ENCODE results near the gene CAPN8.

Gene CAPN8

DNA sequence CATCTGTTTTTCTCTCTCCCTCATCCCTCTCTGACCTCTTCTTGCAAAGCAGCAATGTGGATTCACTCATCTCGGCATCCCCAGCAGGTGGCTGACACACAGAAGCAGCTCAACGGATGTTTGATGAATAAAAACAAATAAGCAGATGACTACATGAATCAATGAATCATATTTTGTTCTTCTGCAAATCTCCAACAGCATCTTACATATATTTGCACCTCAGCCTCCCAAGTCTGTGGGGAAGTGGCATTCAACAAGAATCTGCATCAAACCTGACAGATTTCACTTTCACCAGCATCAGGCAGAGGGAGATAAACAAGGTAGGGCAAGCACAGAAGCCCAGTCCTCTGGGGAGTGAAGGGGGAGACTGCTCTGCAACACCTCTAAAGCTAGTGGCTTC, 34.0 kb downstream of the CAPN8 start:
- Histone ChIP-seq H3K27ac (ENCODE audit: low read depth, low read length) (no peak overlapping the region), H3K9ac (ENCODE audit: low read depth, low read length) (no peak overlapping the region), H3K4me3 (ENCODE audit: low read depth, low read length) (no peak overlapping the region), H3K9me3 (ENCODE audit: control insufficient read depth, insufficient read depth, low read length) (no peaks in the 10 kb centered on the region), H3K27me3 (ENCODE audit: control insufficient read depth, insufficient read depth, low read length) (no peaks in the 10 kb centered on the region), H3K36me3 (ENCODE audit: control insufficient read depth, insufficient read depth, low read length) (no peaks in the 10 kb centered on the region), H3K4me1 (ENCODE audit: control insufficient read depth, insufficient read depth, low read length) (no peaks in the 10 kb centered on the region)

DNA sequence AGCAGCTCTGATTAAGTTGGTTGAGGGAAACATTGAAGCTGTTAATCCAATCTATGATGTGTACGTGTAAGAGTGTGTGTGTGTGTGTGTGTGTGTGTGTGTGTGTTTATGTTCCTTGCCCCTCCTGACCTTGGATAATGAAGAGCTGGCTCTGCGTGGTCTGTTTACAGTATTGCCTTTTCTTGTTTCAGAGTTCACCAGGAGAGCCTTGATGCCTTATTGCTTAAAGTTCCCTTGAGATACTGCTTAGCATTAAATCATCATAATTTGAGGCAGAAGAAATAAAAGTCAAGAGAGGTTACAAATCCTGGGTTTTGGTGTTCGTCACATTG, 36.4 kb downstream of the CAPN8 start:
- Histone ChIP-seq H3K4me1 (ENCODE audit: control insufficient read depth, insufficient read depth, low read length) (no peaks in the 10 kb centered on the region), H3K9me3 (ENCODE audit: control insufficient read depth, insufficient read depth, low read length) (no peaks in the 10 kb centered on the region), H3K4me3 (ENCODE audit: low read depth, low read length) (no peak overlapping the region), H3K27ac (ENCODE audit: low read depth, low read length) (no peak overlapping the region), H3K36me3 (ENCODE audit: control insufficient read depth, insufficient read depth, low read length) (no peaks in the 10 kb centered on the region), H3K27me3 (ENCODE audit: control insufficient read depth, insufficient read depth, low read length) (no peaks in the 10 kb centered on the region), H3K9ac (ENCODE audit: low read depth, low read length) (no peak overlapping the region)

DNA sequence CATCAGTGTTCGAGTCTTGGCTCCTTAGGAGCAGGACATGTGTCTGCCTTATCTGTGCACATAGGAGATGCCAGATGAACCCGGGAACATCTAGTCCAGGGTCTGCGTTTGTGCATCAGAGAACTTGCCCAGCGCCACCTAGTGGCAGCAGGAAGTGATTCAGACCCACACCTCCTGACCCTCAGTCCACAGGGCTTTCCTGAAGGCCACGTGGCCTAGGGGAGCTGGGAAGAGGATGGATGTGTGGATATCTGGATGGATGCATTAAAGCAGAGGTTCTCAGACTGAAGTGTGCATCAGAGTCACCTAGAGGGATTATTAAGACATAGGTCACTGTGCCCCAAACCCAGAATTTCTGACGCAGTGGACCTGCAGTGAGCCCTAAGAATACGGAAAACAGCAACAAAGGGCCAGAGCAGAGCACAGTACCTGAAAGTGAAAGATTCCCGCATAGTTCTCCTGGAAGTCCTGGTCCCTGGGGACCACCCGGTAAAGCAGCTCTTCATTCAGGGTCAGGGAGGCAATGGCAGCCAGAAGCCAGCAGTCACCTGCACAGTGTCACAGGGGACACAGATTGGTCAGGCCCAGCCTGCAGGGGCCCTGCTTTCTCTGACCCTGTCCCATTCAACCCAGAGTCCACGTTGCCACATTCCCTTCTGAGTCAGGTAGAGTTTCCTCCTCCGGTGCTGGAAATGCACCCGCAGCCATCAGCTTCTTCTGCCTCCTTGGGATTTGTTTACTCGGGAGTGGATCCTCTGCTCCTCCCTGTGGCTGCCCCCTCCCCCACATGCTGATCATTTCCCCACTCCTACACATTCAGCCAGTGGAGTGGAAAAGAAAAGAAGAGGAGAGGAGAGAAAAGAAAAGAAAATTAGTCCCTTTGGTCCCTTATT, 37.0 kb downstream of the CAPN8 start:
- H3K36me3 ChIP-seq (ENCODE audit: control insufficient read depth, insufficient read depth, low read length), result no peaks in the 10 kb centered on the region
- H3K4me1 ChIP-seq (ENCODE audit: control insufficient read depth, insufficient read depth, low read length), result no peaks in the 10 kb centered on the region
- H3K4me3 ChIP-seq (ENCODE audit: low read depth, low read length), result no peak overlapping the region
- H3K27ac ChIP-seq (ENCODE audit: low read depth, low read length), result no peak overlapping the region
- H3K9ac ChIP-seq (ENCODE audit: low read depth, low read length), result no peak overlapping the region
- no peaks in the 10 kb centered on the region for H3K9me3 ChIP-seq (ENCODE audit: control insufficient read depth, insufficient read depth, low read length)
- H3K27me3 ChIP-seq (ENCODE audit: control insufficient read depth, insufficient read depth, low read length), result no peaks in the 10 kb centered on the region

DNA sequence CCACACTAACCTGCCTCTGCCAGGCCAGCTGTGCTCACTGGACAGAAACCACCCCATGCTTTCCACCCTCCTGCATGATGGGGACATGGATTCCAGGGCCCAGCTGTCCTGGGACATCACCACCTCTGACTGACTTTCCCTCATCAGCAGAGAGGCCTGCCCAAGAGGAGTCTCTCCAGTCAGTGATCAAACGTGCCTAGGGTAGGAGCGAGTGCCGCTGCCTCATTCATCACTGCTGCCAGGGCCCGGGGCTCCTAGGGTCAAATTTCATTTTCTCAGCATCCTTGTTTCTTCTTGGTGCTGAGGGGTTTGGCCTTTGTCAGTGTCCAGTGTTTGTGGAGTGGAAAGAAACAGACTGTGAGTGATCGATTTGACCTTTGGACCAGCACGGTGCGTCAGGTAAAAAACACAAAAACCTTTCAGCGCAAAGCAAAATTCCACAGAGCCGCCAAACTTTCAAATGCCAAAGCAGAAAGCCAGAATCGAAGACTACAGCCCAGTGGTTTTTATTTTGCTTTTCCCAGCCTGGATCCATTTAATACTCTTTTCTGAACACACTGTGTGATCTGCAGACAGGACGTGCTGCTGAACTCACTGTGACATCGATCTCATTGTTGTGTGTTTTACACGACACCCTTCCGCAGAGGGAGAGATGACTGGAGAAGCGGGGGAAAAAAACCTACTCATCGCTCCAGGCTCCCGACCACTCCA, 43.2 kb downstream of the CAPN8 start:
- no peak overlapping the region for H3K9ac ChIP-seq (ENCODE audit: low read depth, low read length)
- H3K4me3 ChIP-seq (ENCODE audit: low read depth, low read length), result no peak overlapping the region
- H3K9me3 ChIP-seq (ENCODE audit: control insufficient read depth, insufficient read depth, low read length), result no peaks in the 10 kb centered on the region
- H3K4me1 ChIP-seq (ENCODE audit: control insufficient read depth, insufficient read depth, low read length), result no peaks in the 10 kb centered on the region
- H3K27me3 ChIP-seq (ENCODE audit: control insufficient read depth, insufficient read depth, low read length), result no peaks in the 10 kb centered on the region
- no peak overlapping the region for H3K27ac ChIP-seq (ENCODE audit: low read depth, low read length)
- no peaks in the 10 kb centered on the region for H3K36me3 ChIP-seq (ENCODE audit: control insufficient read depth, insufficient read depth, low read length)

DNA sequence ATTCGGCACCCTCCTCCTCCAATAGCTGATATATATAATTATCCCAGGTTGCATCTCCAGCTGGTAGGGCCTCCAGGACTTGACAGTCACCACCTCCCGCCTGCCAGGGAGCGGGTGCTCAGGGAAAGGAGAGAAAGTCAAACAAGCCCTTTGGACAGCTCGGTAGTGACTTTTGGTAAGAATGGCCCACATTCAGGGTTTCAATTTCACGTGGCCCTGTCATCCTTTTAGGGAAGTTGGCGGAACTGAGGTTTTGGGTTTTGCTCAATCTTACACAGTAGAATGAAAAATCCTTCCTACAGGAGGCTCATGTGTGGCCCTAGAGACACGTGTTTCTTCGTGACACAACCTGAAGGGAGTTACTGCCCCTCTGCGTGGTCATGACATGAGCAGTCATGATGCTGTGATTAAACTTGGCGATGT, 44.2 kb downstream of the CAPN8 start:
- H3K4me1 ChIP-seq (ENCODE audit: control insufficient read depth, insufficient read depth, low read length), result no peaks in the 10 kb centered on the region
- H3K27me3 ChIP-seq (ENCODE audit: control insufficient read depth, insufficient read depth, low read length), result no peaks in the 10 kb centered on the region
- no peak overlapping the region for H3K27ac ChIP-seq (ENCODE audit: low read depth, low read length)
- no peaks in the 10 kb centered on the region for H3K36me3 ChIP-seq (ENCODE audit: control insufficient read depth, insufficient read depth, low read length)
- no peak overlapping the region for H3K4me3 ChIP-seq (ENCODE audit: low read depth, low read length)
- no peak overlapping the region for H3K9ac ChIP-seq (ENCODE audit: low read depth, low read length)
- H3K9me3 ChIP-seq (ENCODE audit: control insufficient read depth, insufficient read depth, low read length), result no peaks in the 10 kb centered on the region

DNA sequence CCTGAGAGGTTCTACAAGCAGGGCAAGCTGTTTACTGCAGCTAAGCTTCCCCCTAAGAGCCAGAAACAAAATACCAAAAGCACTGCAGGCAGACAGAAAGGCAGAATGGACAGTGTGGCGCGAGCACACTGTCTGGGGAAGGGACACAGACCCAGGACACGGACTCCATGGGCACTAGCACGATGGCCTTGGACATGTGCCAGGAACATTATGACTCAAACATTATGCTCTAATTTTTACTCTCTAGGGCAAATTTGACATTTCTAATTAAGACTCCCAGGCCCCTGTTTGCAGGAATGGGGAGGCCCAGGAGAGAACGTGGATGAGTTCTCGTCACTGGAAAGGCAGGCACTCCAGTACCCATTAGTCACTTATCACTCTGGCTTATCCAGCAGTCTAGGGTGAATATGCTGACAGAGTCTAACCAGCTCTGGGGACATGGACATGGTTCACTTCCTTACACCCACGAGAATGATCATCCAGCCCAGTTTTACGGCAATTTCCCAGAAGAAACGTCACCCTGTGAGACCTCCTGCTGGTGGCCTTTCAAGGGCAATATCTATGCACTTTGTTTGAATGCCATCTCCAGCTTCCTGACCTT, 45.1 kb downstream of the CAPN8 start:
- H3K4me3 ChIP-seq (ENCODE audit: low read depth, low read length), result no peak overlapping the region
- no peaks in the 10 kb centered on the region for H3K4me1 ChIP-seq (ENCODE audit: control insufficient read depth, insufficient read depth, low read length)
- H3K36me3 ChIP-seq (ENCODE audit: control insufficient read depth, insufficient read depth, low read length), result no peaks in the 10 kb centered on the region
- no peak overlapping the region for H3K9ac ChIP-seq (ENCODE audit: low read depth, low read length)
- H3K27ac ChIP-seq (ENCODE audit: low read depth, low read length), result no peak overlapping the region
- no peaks in the 10 kb centered on the region for H3K27me3 ChIP-seq (ENCODE audit: control insufficient read depth, insufficient read depth, low read length)
- H3K9me3 ChIP-seq (ENCODE audit: control insufficient read depth, insufficient read depth, low read length), result no peaks in the 10 kb centered on the region

DNA sequence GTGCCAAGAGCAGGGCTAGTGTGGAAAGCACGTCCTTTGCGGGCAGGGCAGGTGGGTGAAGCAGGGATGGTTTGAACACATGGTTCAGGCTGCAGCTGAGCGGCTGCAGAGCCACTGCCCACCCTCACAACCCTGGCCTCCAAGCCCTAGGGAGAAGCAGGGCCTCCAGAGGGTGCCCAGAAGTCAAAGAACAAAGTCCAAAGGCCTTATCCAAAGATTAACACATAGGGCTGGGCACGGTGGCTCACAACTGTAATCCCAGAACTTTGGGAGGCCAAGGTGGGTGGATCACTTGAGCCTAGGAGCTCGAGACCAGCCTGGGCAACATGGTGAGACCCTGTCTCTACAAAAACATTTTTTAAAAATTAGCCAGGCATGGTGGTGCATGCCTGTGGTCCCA, 46.8 kb downstream of the CAPN8 start:
- H3K9me3 ChIP-seq (ENCODE audit: control insufficient read depth, insufficient read depth, low read length), result no peaks in the 10 kb centered on the region
- no peak overlapping the region for H3K9ac ChIP-seq (ENCODE audit: low read depth, low read length)
- H3K4me1 ChIP-seq (ENCODE audit: control insufficient read depth, insufficient read depth, low read length), result no peaks in the 10 kb centered on the region

DNA sequence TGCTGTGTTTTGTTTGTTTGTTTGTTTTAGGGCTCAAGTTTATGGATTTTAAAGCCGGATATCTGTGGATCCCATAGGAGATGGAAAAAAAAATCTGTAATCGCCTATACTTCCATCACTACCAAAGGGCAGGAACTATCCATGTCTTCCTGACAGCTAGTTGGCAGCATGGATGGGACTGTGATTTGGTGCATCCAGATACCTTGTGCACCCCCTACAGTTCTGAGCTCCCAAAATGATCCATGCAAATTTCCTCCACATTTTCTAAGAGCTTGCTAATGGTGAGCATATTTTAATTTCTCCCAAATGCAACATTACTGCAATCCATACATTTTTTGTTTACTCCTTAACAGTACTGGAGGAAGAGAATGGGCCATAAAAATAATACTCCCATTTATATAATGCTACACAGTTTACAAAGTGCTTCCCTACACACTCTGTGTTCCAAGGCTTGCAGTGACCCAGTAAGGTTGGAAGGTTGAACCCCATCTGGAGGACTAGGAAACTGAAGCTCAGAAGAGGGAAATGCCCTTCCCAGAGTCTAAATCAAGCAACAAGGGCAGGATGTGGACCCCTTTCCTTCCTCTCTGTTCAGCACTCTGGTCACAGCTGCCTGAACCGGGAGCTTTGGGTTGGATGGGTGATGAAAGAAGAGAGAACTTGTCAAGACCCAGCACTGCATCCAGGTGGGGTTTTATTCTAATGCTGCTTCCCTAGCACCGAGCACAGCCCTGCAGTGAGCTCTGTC, 48.0 kb downstream of the CAPN8 start:
- H3K4me3 ChIP-seq (ENCODE audit: low read depth, low read length), result no peak overlapping the region
- H3K27ac ChIP-seq (ENCODE audit: low read depth, low read length), result no peak overlapping the region
- H3K9ac ChIP-seq (ENCODE audit: low read depth, low read length), result no peak overlapping the region
- H3K36me3 ChIP-seq (ENCODE audit: control insufficient read depth, insufficient read depth, low read length), result no peaks in the 10 kb centered on the region
- H3K27me3 ChIP-seq (ENCODE audit: control insufficient read depth, insufficient read depth, low read length), result no peaks in the 10 kb centered on the region
- H3K4me1 ChIP-seq (ENCODE audit: control insufficient read depth, insufficient read depth, low read length), result no peaks in the 10 kb centered on the region
- H3K9me3 ChIP-seq (ENCODE audit: control insufficient read depth, insufficient read depth, low read length), result no peaks in the 10 kb centered on the region

More for the DNA sequence above, 46.8 kb downstream of the CAPN8 start:
- no peaks in the 10 kb centered on the region for H3K27me3 ChIP-seq (ENCODE audit: control insufficient read depth, insufficient read depth, low read length)
- H3K27ac ChIP-seq (ENCODE audit: low read depth, low read length), result no peak overlapping the region
- H3K4me3 ChIP-seq (ENCODE audit: low read depth, low read length), result no peak overlapping the region
- no peaks in the 10 kb centered on the region for H3K36me3 ChIP-seq (ENCODE audit: control insufficient read depth, insufficient read depth, low read length)

DNA sequence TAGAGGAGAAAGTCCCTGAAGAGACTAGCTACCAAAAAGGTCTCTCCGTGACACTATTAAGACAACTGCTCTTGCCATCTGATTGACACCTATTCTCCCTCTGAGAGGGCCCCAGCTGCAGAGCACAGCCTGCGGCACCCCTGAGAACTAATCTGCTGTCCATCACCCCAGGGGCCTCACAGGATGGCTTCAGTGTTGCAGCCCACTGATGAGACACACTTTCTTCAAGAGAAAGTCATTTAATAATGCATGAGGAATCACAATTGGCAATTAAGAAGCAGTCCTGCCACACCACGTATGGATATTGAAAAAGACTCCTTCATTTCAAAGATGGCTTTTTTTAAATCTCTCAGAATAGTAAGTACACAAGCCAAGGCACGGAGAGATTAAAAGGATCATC, 48.9 kb downstream of the CAPN8 start:
- no peak overlapping the region for H3K4me3 ChIP-seq (ENCODE audit: low read depth, low read length)
- no peaks in the 10 kb centered on the region for H3K36me3 ChIP-seq (ENCODE audit: control insufficient read depth, insufficient read depth, low read length)
- no peaks in the 10 kb centered on the region for H3K4me1 ChIP-seq (ENCODE audit: control insufficient read depth, insufficient read depth, low read length)
- no peaks in the 10 kb centered on the region for H3K27me3 ChIP-seq (ENCODE audit: control insufficient read depth, insufficient read depth, low read length)
- H3K9ac ChIP-seq (ENCODE audit: low read depth, low read length), result no peak overlapping the region
- no peaks in the 10 kb centered on the region for H3K9me3 ChIP-seq (ENCODE audit: control insufficient read depth, insufficient read depth, low read length)
- no peak overlapping the region for H3K27ac ChIP-seq (ENCODE audit: low read depth, low read length)

DNA sequence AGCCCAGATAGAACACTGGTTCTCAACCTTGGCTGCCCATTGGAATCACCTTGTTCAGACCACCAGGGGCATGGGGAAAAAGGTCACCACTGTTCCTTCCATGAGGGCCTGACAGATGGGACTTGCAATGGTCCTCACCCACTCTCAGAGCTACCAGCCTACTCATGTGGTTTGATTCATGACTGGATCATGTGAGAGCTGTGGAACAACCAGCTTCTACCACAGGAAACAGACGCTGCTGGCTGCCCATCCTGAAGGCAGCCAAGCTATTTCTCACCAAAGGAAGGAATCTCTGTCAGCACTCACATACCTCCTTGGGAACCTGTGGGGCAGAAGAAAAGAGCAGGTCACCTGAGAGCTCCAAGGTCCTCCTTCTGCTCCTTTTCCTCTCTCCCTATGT, 53.6 kb downstream of the CAPN8 start:
- Histone ChIP-seq H3K36me3 (ENCODE audit: control insufficient read depth, insufficient read depth, low read length) (no peaks in the 10 kb centered on the region), H3K4me3 (ENCODE audit: low read depth, low read length) (no peak overlapping the region), H3K27me3 (ENCODE audit: control insufficient read depth, insufficient read depth, low read length) (no peaks in the 10 kb centered on the region), H3K9ac (ENCODE audit: low read depth, low read length) (no peak overlapping the region), H3K9me3 (ENCODE audit: control insufficient read depth, insufficient read depth, low read length) (no peaks in the 10 kb centered on the region), H3K4me1 (ENCODE audit: control insufficient read depth, insufficient read depth, low read length) (no peaks in the 10 kb centered on the region), H3K27ac (ENCODE audit: low read depth, low read length) (no peak overlapping the region)
